HG02798 (cell line): Measurements from ENCODE around the gene UBE3B.

Source experiments
- ATAC-seq: cut with Tn5 transposase; IDR thresholded peaks from one replicate; pipeline ENCODE4 v1.9.1; 2021; ENCODE audit warnings: mild to moderate bottlenecking; ENCODE audit not compliant: unreplicated experiment, poor library complexity

Gene UBE3B

GRCh38 chr12:109524466-109525278 is 47.2 kb downstream of the UBE3B start:
- no peak for ATAC-seq

GRCh38 chr12:109525279-109525585 is 47.8 kb downstream of the UBE3B start:
- no peak for ATAC-seq

- ATAC-seq, result no peak
Measured at GRCh38 chr12:109527489-109528123, 50.2 kb downstream of the UBE3B start.

GRCh38 chr12:109529691-109530640 is 52.5 kb downstream of the UBE3B start:
- no peak for ATAC-seq

- no peak for ATAC-seq
Measured at GRCh38 chr12:109531411-109531810, 54.0 kb downstream of the UBE3B start.

GRCh38 chr12:109532721-109533486 is 55.5 kb downstream of the UBE3B start:
- ATAC-seq, result no peak

- no peak for ATAC-seq
Measured at GRCh38 chr12:109533487-109533740, 56.0 kb downstream of the UBE3B start.

- no peak for ATAC-seq
Measured at GRCh38 chr12:109534456-109534855, 57.0 kb downstream of the UBE3B start.

GRCh38 chr12:109535231-109535862 is 57.9 kb downstream of the UBE3B start:
- no peak for ATAC-seq

- no peak for ATAC-seq
Measured at GRCh38 chr12:109535863-109536250, 58.4 kb downstream of the UBE3B start.

- ATAC-seq, result no peak
Measured at GRCh38 chr12:109537136-109537535, 59.7 kb downstream of the UBE3B start.

- ATAC-seq, result no peak
Measured at GRCh38 chr12:109538191-109538863, 60.9 kb downstream of the UBE3B start.

GRCh38 chr12:109539508-109539907 is 62.1 kb downstream of the UBE3B start:
- no peak for ATAC-seq

- no peak for ATAC-seq
Measured at GRCh38 chr12:109540526-109541412, 63.3 kb downstream of the UBE3B start.

- no peak for ATAC-seq
Measured at GRCh38 chr12:109541413-109541726, 63.9 kb downstream of the UBE3B start.

GRCh38 chr12:109542014-109542413 is 64.6 kb downstream of the UBE3B start:
- ATAC-seq, result no peak

GRCh38 chr12:109542876-109543275 is 65.4 kb downstream of the UBE3B start:
- ATAC-seq, result no peak

- no peak for ATAC-seq
Measured at GRCh38 chr12:109544955-109545531, 67.6 kb downstream of the UBE3B start.
